ENCODE results near the gene VAV2. TPM values are rescaled to one million over a fixed set of nuclear protein-coding genes. Genes with fewer than 3 reads are reported as not detected.

VAV2 gene
- total RNA-seq, 1 donor from 2014 or later = 47.0 TPM

DNA sequence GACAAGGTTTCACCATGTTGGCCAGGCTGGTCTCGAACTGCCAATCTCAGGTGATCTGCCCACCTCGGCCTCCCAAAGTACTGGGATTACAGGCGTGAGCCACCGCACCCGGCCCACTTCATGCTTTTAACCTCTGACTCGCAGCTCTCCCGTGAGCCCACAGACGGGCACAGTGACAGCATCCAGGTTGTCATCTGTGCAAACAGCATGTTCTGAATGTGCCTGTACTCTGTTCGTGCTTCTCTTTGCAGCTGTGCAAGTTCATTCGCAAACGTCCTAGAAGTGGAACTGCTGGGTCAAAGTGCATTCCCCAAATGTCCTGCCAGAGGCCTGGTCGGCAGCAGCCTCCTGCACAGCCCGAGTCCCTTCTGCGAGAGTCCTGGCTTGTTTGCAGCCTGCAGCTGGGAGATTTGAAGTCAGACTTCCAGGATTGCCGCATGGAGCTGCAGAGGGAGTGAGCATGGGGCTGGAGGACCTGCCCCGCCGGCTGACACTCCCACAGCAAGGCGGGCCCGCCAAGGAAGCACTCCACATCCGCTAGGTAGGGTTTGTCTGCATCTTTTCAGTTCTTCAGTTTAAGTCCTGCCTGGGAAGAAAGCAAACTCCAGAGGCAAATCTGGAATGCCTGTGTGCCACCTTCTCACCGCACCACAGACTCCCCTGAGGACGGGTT, 36.6 kb upstream of the VAV2 start:
- no peak overlapping the region for H3K27ac Mint-ChIP-seq (ENCODE audit: unreplicated experiment)
- H3K36me3 Mint-ChIP-seq (ENCODE audit: low read depth) = peaks cover 13% of the 10 kb centered on the region
- no peak for TF ChIP-seq CTCF (conservative IDR thresholded peaks at IDR 0.05)

GRCh38 chr9:134028076-134028475, 36.0 kb upstream of the VAV2 start:
- H3K27me3 Mint-ChIP-seq (ENCODE audit: low read depth) = no peaks in the 10 kb centered on the region
- no peaks in the 10 kb centered on the region for H3K9me3 Mint-ChIP-seq
- no peak for DNase-seq (ENCODE audit: low read depth, low spot score)
- no peak for TF ChIP-seq CTCF (conservative IDR thresholded peaks at IDR 0.05)
- H3K27ac Mint-ChIP-seq (ENCODE audit: unreplicated experiment) = peak overlapping the region; percentile 32
- peaks cover 32% of the 10 kb centered on the region for H3K4me1 Mint-ChIP-seq
- H3K4me3 Mint-ChIP-seq = peak overlapping the region; percentile 80
- H3K36me3 Mint-ChIP-seq (ENCODE audit: low read depth) = peaks cover 8% of the 10 kb centered on the region

More for the DNA sequence above, 36.6 kb upstream of the VAV2 start:
- Mint-ChIP-seq H3K27me3 (ENCODE audit: low read depth) (no peaks in the 10 kb centered on the region), H3K4me3 (no peak overlapping the region), H3K4me1 (peaks cover 32% of the 10 kb centered on the region), H3K9me3 (no peaks in the 10 kb centered on the region)
- no peak for DNase-seq (ENCODE audit: low read depth, low spot score)

DNA sequence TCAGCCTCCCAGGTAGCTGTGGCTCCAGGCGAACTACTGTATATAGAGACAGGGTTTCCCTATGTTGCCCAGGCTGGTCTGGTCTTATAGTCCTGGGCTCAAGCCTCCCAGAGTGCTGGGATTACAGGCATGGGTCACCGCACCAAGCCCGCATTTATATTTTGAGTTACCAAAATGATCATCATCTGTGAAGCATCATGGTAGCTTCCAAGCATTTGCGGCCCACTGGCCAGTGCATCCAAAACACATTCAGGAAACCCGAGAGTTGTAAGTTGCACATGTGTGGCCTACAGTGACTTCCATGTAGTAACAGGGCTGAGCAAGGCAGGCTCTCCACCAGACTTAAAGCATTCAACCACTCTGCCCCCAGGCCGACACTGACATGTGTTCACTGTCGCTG, 35.4 kb upstream of the VAV2 start:
- no peak for DNase-seq (ENCODE audit: low read depth, low spot score)
- Mint-ChIP-seq H3K4me3 (peak overlapping the region; percentile 80), H3K4me1 (peaks cover 32% of the 10 kb centered on the region), H3K36me3 (ENCODE audit: low read depth) (peaks cover 7% of the 10 kb centered on the region), H3K9me3 (no peaks in the 10 kb centered on the region), H3K27me3 (ENCODE audit: low read depth) (no peaks in the 10 kb centered on the region), H3K27ac (ENCODE audit: unreplicated experiment) (no peak overlapping the region)
- TF ChIP-seq CTCF (conservative IDR thresholded peaks at IDR 0.05) = no peak

GRCh38 chr9:134026981-134027380, 34.9 kb upstream of the VAV2 start:
- H3K36me3 Mint-ChIP-seq (ENCODE audit: low read depth) = peaks cover 7% of the 10 kb centered on the region
- DNase-seq (ENCODE audit: low read depth, low spot score) = no peak
- H3K4me1 Mint-ChIP-seq = peaks cover 32% of the 10 kb centered on the region
- H3K4me3 Mint-ChIP-seq = peak overlapping the region; percentile 80
- TF ChIP-seq CTCF (conservative IDR thresholded peaks at IDR 0.05) = no peak
- H3K9me3 Mint-ChIP-seq = no peaks in the 10 kb centered on the region
- H3K27me3 Mint-ChIP-seq (ENCODE audit: low read depth) = no peaks in the 10 kb centered on the region
- no peak overlapping the region for H3K27ac Mint-ChIP-seq (ENCODE audit: unreplicated experiment)

GRCh38 chr9:134026581-134026980, 34.5 kb upstream of the VAV2 start:
- no peak for DNase-seq (ENCODE audit: low read depth, low spot score)
- H3K9me3 Mint-ChIP-seq = no peaks in the 10 kb centered on the region
- H3K27ac Mint-ChIP-seq (ENCODE audit: unreplicated experiment) = no peak overlapping the region
- peaks cover 7% of the 10 kb centered on the region for H3K36me3 Mint-ChIP-seq (ENCODE audit: low read depth)
- H3K27me3 Mint-ChIP-seq (ENCODE audit: low read depth) = no peaks in the 10 kb centered on the region
- H3K4me1 Mint-ChIP-seq = peaks cover 32% of the 10 kb centered on the region
- no peak for TF ChIP-seq CTCF (conservative IDR thresholded peaks at IDR 0.05)
- peak overlapping the region; percentile 80 for H3K4me3 Mint-ChIP-seq
